ENCODE measurements around the gene HAPSTR1. TPM values are rescaled to one million over a fixed set of nuclear protein-coding genes. Genes with fewer than 3 reads are reported as not detected.

The HAPSTR1 gene
- total and polyA plus RNA-seq, 2 of the 13 experiments (the other 11 are each of a cell fraction or from before 2014, with no cell fraction given), result 25.2 to 83.2 TPM

DNA sequence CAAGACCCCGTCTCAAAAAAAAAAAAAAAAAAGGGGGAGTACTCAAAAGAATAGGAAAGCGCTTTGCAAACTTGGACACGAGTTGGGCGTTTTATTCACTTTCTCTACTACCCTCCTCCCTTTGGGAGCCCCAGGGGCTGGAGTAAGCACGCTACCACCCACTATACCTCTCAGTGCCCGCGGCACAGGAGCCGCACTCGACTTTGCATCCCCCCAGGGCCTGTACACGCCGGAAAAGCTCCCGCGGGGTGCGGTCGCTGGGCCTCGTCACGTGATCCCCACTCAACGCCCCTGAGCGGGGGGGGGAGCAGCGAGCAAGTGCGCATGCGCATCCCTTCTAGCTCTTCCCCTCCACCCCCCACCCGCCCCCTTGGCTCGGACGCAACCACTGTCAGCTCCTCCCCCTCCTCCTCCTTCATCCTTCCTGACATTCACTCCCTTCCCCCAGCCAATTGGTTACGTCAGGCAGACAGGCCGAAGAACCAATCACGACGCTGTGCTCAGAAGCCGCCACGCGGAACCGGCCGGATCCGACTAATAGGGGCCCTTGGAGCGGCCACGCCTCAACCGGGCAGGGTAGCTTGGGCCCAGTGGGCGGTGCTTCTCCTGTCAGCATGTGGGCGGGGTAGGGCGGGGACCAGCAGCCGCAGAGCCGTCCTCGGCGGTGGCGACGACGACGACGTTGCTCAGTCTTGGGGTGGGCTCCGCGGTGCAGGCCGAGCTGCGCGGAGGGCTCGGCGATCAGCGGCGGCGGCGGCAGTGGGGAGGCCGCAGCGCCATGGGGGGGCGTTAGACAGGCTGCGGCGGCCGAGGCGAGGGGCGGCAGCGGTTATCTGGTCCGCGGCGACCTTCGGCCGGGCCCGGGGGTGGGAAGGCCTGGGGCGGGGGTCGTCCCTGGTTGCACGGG is at the start of gene HAPSTR1 (continued):
- TF ChIP-seq ZNF224 (CRISPR knock-in tag; IDR thresholded peaks at IDR 0.05), result no peak
- no peak for TF ChIP-seq ZNF484 (CRISPR knock-in tag; IDR thresholded peaks at IDR 0.05; ENCODE audit: borderline replicate concordance, low read depth)
- no peak for TF ChIP-seq ZFP41 (CRISPR knock-in tag; IDR thresholded peaks at IDR 0.05; ENCODE audit: borderline replicate concordance)
- TF ChIP-seq, protein P1, sequence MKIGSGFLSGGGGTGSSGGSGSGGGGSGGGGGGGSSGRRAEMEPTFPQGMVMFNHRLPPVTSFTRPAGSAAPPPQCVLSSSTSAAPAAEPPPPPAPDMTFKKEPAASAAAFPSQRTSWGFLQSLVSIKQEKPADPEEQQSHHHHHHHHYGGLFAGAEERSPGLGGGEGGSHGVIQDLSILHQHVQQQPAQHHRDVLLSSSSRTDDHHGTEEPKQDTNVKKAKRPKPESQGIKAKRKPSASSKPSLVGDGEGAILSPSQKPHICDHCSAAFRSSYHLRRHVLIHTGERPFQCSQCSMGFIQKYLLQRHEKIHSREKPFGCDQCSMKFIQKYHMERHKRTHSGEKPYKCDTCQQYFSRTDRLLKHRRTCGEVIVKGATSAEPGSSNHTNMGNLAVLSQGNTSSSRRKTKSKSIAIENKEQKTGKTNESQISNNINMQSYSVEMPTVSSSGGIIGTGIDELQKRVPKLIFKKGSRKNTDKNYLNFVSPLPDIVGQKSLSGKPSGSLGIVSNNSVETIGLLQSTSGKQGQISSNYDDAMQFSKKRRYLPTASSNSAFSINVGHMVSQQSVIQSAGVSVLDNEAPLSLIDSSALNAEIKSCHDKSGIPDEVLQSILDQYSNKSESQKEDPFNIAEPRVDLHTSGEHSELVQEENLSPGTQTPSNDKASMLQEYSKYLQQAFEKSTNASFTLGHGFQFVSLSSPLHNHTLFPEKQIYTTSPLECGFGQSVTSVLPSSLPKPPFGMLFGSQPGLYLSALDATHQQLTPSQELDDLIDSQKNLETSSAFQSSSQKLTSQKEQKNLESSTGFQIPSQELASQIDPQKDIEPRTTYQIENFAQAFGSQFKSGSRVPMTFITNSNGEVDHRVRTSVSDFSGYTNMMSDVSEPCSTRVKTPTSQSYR (CRISPR knock-in tag; IDR thresholded peaks at IDR 0.05; ENCODE audit: borderline replicate concordance), result peak; percentile 96
- TF ChIP-seq, protein P2, sequence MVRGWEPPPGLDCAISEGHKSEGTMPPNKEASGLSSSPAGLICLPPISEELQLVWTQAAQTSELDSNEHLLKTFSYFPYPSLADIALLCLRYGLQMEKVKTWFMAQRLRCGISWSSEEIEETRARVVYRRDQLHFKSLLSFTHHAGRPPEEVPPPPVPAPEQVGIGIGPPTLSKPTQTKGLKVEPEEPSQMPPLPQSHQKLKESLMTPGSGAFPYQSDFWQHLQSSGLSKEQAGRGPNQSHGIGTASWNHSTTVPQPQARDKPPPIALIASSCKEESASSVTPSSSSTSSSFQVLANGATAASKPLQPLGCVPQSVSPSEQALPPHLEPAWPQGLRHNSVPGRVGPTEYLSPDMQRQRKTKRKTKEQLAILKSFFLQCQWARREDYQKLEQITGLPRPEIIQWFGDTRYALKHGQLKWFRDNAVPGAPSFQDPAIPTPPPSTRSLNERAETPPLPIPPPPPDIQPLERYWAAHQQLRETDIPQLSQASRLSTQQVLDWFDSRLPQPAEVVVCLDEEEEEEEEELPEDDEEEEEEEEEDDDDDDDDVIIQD (CRISPR knock-in tag; IDR thresholded peaks at IDR 0.05; ENCODE audit: low read depth), result peak; percentile 77; the same call in 1 of the 2 replicates
- no peak for TF ChIP-seq XBP1 (CRISPR knock-in tag; IDR thresholded peaks at IDR 0.05)
- TF ChIP-seq MNT (IDR thresholded peaks at IDR 0.05), result peak; percentile 68
- TF ChIP-seq HNRNPK (IDR thresholded peaks at IDR 0.05; ENCODE audit: low read depth, low read length, poor library complexity, severe bottlenecking), result peak; percentile 86
- TF ChIP-seq GLMP (CRISPR knock-in tag; IDR thresholded peaks at IDR 0.05; ENCODE audit: borderline replicate concordance), result no peak
- peak; percentile 62; the same call in 1 of the 2 replicates for TF ChIP-seq PHF21A (CRISPR knock-in tag; IDR thresholded peaks at IDR 0.05)
- TF ChIP-seq AFF4 (CRISPR knock-in tag; IDR thresholded peaks at IDR 0.05), result no peak; the same call in 1 of the 2 replicates
- TF ChIP-seq ZNF792 (CRISPR knock-in tag; IDR thresholded peaks at IDR 0.05), result peak; percentile 73
- TF ChIP-seq PRDM4 (CRISPR knock-in tag; IDR thresholded peaks at IDR 0.05; ENCODE audit: borderline replicate concordance), result no peak
